Measurements from ENCODE around the gene CYTIP.

Gene CYTIP

GRCh38 chr2:157460897-157461296, 17.0 kb upstream of the CYTIP start:
- DNase-seq, result peak; percentile 11

DNA sequence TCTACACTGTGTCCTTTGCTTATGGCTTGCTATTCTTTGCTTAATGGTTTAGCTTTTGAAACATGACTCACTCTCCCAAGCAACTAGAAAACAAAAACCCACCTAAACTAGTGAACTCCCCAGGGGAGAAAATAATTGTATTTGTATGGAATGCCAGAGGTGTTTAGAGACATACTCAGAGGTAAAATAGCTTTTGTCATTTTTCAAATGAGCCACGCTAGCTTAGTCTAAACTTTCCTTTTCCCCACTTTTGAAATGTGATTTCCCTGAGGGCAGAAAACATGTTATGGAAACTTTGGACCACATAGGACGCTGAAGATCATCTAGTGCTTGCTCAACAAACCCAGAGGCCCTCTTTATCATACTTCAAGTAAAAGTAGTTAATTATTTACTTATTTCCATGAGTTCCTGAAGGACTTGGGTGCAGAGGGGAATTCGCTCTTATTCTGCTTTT, 16.5 kb upstream of the CYTIP start:
- DNase-seq, result no peak

DNA sequence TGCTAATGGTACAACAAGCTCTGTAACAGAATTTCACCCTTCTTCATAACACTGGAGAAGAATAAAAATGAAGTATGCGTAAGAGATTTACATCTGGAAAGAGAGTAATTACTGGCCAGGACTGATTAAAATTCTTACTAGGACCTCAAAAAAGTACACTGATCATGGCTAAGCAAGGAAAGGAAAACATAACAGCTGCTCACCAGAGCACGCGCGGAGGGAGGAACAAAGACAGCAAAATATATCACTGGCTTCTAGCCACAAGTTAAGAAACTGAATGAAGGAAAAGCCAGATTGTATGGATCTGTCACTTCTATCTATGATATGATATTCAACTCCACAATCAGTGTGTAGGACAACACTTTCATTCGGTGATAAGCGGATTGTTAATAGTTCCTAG, 15.6 kb upstream of the CYTIP start:
- no peak for DNase-seq

- DNase-seq, result no peak
These were observed 3.9 kb upstream of the CYTIP start for GRCh38 chr2:157447741-157448140.

- DNase-seq, result no peak
These were observed 3.1 kb upstream of the CYTIP start for GRCh38 chr2:157447031-157447430.

DNA sequence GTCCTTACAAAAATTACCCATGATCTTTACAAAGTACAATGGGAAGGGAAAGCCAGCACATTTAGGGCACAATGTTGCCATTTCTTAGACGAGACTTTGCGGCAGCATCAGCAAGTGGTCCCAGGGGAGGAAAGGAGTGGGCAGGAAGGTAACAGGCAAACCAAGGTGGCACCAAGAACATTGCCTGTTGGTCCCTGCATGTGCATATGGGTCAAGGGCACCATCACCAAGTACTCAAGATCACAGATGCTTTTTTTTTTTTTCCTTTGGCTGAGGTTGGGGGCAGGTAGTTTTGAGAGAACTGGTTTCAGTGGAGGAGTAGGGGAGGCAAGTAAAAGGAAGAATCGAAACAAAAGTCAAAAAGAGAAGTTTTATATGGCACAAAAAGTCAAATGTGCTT, 752 bp upstream of the CYTIP start:
- no peak for DNase-seq

GRCh38 chr2:157443090-157443489, 799 bp downstream of the CYTIP start:
- DNase-seq, result no peak

DNA sequence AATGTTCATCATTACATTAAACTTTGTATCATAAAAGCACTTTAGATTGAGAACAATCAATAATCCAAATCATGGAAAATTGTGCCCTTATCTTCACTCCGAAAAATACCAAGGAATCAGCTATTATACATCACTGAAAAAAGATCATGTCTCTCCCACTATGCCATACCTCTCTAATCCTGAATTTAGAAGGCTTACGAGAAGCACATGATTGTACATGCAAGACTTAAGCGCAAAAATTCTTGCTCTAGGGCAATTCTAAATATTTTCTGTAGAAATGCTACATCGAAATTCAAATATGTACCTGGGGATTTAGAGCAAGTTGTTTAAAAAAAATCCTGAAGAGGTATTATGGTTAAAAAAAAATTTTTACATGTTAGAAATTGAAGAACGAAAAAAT, 1.3 kb downstream of the CYTIP start:
- DNase-seq, result no peak

DNA sequence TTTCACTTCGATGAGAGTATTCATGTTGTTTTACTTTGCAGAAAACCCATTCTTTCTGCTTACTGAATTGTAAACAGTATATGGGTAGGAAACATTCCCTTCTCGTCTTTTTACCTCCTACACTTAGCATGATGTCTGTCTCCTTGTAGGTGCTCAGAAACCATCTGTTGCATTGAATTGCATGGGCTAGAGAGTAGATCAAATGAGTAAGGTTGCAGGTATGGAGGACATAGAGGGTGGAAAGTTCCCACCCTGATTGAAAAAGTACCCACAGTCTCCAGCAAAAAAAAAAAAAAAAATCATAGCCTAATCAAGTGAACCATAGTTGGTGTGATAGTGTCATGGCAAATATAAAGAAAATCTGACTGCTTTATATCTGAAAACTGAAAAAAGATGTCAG, 1.7 kb downstream of the CYTIP start:
- DNase-seq, result no peak

DNA sequence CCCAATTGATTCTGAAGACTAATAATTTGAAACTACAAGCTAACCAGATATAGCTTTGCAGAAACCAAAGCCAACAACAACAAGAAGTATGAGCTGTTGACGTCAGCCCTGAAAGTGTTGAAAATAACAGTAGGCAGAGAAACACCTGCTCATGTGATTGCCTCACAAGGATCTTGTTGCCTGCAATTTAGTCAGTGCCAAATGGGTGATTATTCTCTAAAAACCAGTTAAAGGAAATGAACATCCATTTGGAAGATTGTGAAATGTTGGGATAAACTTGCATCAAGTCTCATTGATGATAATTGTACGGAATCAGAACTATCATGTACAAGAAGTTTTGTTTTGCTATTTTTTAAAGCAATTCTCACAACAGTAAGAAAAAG, 2.8 kb downstream of the CYTIP start:
- DNase-seq, result no peak

DNA sequence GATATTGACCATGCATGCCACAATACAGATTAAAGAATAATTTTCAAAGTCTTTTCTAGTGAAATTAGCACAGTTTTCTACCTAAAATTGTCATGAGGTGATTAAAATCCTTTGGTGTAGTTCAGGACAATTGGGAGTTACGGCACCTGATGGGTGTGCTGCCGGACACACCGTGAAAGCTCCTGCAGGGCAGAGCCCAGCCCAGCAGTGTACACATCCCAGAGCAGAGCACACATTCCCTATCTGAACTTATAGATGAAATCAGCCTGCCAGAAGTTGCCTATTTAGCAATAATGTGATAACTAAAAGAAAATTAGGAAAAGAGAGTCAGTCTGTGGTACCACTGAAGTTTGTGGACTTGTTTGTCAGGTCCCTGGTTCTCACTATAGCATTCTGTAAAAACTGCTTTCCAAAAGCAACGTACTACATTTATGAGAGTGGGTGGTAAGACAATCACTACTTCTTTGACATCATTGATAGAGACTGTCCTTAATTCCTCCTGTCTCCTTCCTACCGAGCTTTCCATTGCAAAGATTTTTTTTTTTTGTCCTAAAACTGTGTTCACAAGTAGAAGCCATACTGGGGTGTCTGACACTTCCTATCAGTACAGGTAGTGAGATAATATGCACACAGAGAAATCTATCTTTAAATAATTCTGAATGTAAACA, 3.4 kb downstream of the CYTIP start:
- no peak for DNase-seq

- DNase-seq, result no peak
These were observed 4.1 kb downstream of the CYTIP start for GRCh38 chr2:157439824-157440186.

- DNase-seq, result no peak
These were observed 4.7 kb downstream of the CYTIP start for GRCh38 chr2:157438863-157439823.

DNA sequence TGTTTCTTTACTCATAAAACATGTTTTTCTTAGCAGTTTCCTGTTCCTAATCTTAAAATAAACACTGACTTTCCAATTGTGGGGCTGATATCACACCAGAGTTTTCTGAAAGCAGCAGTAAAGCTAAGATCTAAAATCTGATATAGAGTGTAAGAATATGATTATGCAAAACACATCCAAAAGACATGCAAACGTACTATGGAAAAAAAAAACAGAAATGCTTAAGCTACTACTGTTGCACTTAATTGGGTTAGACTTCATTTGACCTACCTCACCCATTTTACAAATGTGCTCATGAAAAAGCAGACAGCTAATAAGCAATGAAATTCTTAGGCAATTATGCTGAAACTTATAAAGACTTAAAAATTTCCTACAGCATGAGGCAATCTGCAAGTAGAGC, 10.5 kb downstream of the CYTIP start:
- no peak for DNase-seq

GRCh38 chr2:157432475-157433106, 11.3 kb downstream of the CYTIP start:
- no peak for DNase-seq

GRCh38 chr2:157431176-157431575, 12.7 kb downstream of the CYTIP start:
- DNase-seq, result no peak

GRCh38 chr2:157428500-157429175, 15.3 kb downstream of the CYTIP start:
- no peak for DNase-seq

- no peak for DNase-seq
These were observed 16.0 kb downstream of the CYTIP start for GRCh38 chr2:157427922-157428303.

- no peak for DNase-seq
These were observed 16.6 kb downstream of the CYTIP start for GRCh38 chr2:157427003-157427921.

DNA sequence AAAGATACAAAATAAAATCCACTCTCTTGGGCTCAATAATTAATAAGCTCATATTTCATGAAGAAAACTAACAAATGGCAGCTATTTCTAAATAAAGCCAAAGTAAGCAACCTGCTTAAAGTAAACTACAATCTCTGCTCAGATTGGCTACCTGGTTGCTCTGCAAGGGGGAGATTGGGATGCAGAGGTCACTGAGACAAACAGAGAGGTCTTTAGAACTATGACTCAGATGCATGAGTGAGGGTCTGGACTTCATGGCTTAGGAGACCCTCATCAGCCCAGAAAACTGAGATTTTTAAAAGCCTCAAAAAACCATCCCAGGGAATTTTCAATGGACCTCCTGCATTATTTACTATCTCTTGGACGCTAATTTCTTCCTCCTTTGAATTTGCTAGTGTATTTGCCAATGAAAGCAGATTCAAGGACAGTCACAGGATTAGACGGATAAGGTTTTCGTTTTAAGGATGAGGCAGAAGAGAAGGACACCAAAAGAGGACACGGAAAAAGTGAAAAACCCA, 17.4 kb downstream of the CYTIP start:
- DNase-seq, result no peak

DNA sequence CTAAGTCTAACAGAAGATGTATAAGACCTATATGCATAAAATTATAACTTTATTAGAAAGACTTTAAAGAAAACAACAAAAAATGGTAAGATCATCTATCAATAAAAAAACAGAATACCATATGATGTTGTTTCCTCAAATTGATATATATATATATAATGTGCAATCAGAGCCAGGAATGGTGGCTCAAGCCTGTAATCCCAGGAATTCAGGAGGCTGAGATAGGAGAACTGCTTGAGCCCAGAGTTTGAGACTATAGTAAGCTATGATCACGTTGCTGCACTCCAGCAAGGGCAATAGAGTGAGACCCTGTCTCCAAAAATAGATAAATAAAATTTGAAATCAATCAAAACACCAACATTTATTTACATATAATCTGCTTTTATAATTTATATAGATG, 19.5 kb downstream of the CYTIP start:
- no peak for DNase-seq

- DNase-seq, result no peak
These were observed 21.9 kb downstream of the CYTIP start for GRCh38 chr2:157421964-157422363.

Measured in midbrain (tissue), 1 donor.